ENCODE results near the gene FSTL4.

Gene FSTL4

GRCh38 chr5:133332439-133333024 lies 279.8 kb downstream of the FSTL4 start:
- Mint-ChIP-seq H3K27me3 (ENCODE audit: low read depth) (no peaks in the 10 kb centered on the region), H3K27ac (no peak overlapping the region), H3K4me1 (ENCODE audit: low read depth) (no peaks in the 10 kb centered on the region), H3K4me3 (no peak overlapping the region), H3K36me3 (ENCODE audit: low read depth) (no peaks in the 10 kb centered on the region), H3K9me3 (no peaks in the 10 kb centered on the region)
- DNase-seq (ENCODE audit: low spot score), result no peak

DNA sequence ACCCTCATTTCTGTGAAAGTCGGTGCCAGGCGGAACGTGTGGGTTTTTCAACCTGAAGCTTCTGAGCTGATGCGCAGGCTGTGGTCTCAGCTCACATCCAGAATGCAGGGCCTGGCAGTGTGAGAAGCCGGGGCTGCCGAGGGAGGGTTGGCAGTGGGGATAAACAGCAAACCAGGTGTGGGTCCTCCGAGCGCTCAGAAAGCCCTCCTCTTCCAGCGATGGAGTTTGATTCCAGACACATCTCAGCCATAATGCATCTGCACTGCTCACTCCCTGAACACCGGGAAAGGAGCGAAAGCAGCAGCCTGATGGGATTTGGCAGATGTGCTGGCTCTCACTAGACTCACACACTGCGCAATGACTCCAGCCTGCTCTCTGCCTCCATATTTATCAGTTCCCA lies 280.4 kb downstream of the FSTL4 start:
- DNase-seq (ENCODE audit: low spot score), result no peak
- no peaks in the 10 kb centered on the region for H3K9me3 Mint-ChIP-seq
- no peaks in the 10 kb centered on the region for H3K27me3 Mint-ChIP-seq (ENCODE audit: low read depth)
- no peak overlapping the region for H3K4me3 Mint-ChIP-seq
- no peak overlapping the region for H3K27ac Mint-ChIP-seq
- H3K36me3 Mint-ChIP-seq (ENCODE audit: low read depth), result no peaks in the 10 kb centered on the region
- H3K4me1 Mint-ChIP-seq (ENCODE audit: low read depth), result no peaks in the 10 kb centered on the region

GRCh38 chr5:133330956-133331355 lies 281.4 kb downstream of the FSTL4 start:
- Mint-ChIP-seq H3K36me3 (ENCODE audit: low read depth) (no peaks in the 10 kb centered on the region), H3K27me3 (ENCODE audit: low read depth) (no peaks in the 10 kb centered on the region), H3K4me1 (ENCODE audit: low read depth) (no peaks in the 10 kb centered on the region), H3K9me3 (no peaks in the 10 kb centered on the region), H3K4me3 (no peak overlapping the region), H3K27ac (no peak overlapping the region)
- DNase-seq (ENCODE audit: low spot score), result no peak

DNA sequence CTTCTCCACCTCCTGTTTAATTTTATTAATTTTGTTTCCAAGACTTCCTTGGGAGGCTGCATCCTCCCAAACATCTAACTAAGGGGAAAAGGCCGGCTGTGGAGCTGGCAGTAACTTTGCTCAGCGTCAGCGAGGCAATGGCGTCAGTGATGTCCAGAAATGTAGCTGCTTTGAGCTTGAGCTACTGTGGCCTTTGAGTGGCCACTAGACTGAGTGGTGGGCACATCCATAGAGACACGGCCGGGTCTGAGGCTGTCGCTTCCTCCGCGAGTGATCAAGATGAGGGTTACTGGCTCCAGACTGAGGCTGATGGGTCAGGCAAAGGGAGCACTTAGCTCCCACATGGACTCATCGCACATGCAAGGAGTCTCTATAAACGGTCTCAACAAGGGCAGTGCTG lies 283.5 kb downstream of the FSTL4 start:
- Mint-ChIP-seq H3K27me3 (ENCODE audit: low read depth) (no peaks in the 10 kb centered on the region), H3K36me3 (ENCODE audit: low read depth) (no peaks in the 10 kb centered on the region), H3K4me3 (no peak overlapping the region), H3K4me1 (ENCODE audit: low read depth) (no peaks in the 10 kb centered on the region), H3K9me3 (no peaks in the 10 kb centered on the region), H3K27ac (no peak overlapping the region)
- no peak for DNase-seq (ENCODE audit: low spot score)

DNA sequence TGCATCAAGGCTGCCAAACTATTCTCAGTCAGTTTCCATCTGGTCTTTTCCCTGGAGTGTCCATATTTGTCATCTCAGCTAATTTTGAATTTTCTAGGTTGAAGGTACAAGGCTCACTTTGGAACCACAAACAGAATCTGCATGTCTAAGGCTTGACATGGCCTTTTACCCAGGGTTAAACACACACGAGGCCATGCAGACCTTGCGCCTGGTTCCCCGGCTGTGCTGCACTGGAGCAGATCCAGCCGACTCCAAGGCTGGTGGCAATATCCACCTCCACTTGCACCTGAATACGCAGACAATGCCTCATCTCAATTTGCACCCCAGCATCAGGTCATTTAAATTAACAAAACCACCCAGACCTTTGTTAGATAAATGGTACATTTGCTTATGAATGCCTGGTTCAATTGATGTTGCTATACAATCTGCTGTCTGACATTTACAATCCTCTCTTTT lies 284.4 kb downstream of the FSTL4 start:
- Mint-ChIP-seq H3K4me1 (ENCODE audit: low read depth) (no peaks in the 10 kb centered on the region), H3K36me3 (ENCODE audit: low read depth) (no peaks in the 10 kb centered on the region), H3K27ac (no peak overlapping the region), H3K27me3 (ENCODE audit: low read depth) (no peaks in the 10 kb centered on the region), H3K9me3 (no peaks in the 10 kb centered on the region), H3K4me3 (no peak overlapping the region)
- no peak for DNase-seq (ENCODE audit: low spot score)

DNA sequence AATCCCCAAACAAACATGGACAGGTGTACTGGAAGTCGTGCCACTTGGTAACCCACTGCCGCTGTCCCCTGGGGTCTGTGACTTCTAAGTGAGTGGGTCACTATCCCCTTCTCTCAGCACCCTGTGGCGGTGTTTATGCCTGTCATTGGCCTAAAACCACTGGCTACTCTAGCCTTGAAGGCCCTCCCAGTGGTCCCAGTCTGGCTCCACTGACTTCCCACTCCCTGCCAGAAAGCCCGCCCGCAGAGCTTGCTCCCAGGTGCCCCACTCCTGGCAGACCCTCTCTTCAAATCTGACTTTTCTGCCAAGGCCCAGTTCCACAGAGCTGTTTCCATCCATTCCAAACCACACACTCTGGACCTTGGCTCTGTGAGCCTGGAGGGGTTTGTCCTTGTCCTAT lies 286.0 kb downstream of the FSTL4 start:
- no peaks in the 10 kb centered on the region for H3K36me3 Mint-ChIP-seq (ENCODE audit: low read depth)
- DNase-seq (ENCODE audit: low spot score), result no peak
- no peaks in the 10 kb centered on the region for H3K4me1 Mint-ChIP-seq (ENCODE audit: low read depth)
- no peak overlapping the region for H3K4me3 Mint-ChIP-seq
- no peaks in the 10 kb centered on the region for H3K27me3 Mint-ChIP-seq (ENCODE audit: low read depth)
- no peaks in the 10 kb centered on the region for H3K9me3 Mint-ChIP-seq
- H3K27ac Mint-ChIP-seq, result no peak overlapping the region

DNA sequence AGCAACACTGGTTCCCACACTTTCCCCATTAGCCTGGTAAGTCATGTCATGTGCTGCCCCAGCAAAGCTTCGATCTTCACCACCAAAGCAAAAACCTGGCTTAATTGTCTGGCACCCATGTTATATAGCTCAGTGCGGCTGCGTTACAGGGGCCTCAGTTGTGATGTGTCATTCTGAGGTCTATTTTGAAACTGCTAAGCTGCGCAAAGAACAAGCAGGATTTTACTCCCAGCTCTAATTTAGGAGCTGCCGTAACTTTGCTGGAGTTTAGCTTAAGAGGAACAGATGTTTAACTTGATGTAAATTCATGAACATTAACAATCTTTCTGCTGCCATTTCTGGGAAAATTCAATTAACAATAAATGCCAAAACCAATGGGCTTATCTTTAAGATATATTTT lies 286.5 kb downstream of the FSTL4 start:
- no peaks in the 10 kb centered on the region for H3K4me1 Mint-ChIP-seq (ENCODE audit: low read depth)
- no peaks in the 10 kb centered on the region for H3K9me3 Mint-ChIP-seq
- H3K4me3 Mint-ChIP-seq, result no peak overlapping the region
- no peak overlapping the region for H3K27ac Mint-ChIP-seq
- DNase-seq (ENCODE audit: low spot score), result no peak
- H3K36me3 Mint-ChIP-seq (ENCODE audit: low read depth), result no peaks in the 10 kb centered on the region
- H3K27me3 Mint-ChIP-seq (ENCODE audit: low read depth), result no peaks in the 10 kb centered on the region

GRCh38 chr5:133324926-133325325 lies 287.4 kb downstream of the FSTL4 start:
- no peak for DNase-seq (ENCODE audit: low spot score)
- H3K27ac Mint-ChIP-seq, result no peak overlapping the region
- H3K36me3 Mint-ChIP-seq (ENCODE audit: low read depth), result no peaks in the 10 kb centered on the region
- H3K4me3 Mint-ChIP-seq, result no peak overlapping the region
- no peaks in the 10 kb centered on the region for H3K27me3 Mint-ChIP-seq (ENCODE audit: low read depth)
- H3K9me3 Mint-ChIP-seq, result no peaks in the 10 kb centered on the region
- H3K4me1 Mint-ChIP-seq (ENCODE audit: low read depth), result no peaks in the 10 kb centered on the region

GRCh38 chr5:133323494-133324457 lies 288.6 kb downstream of the FSTL4 start:
- DNase-seq (ENCODE audit: low spot score), result no peak
- Mint-ChIP-seq H3K27ac (no peak overlapping the region), H3K27me3 (ENCODE audit: low read depth) (no peaks in the 10 kb centered on the region), H3K9me3 (no peaks in the 10 kb centered on the region), H3K36me3 (ENCODE audit: low read depth) (no peaks in the 10 kb centered on the region), H3K4me3 (no peak overlapping the region), H3K4me1 (ENCODE audit: low read depth) (no peaks in the 10 kb centered on the region)

- DNase-seq (ENCODE audit: low spot score), result no peak
- no peaks in the 10 kb centered on the region for H3K36me3 Mint-ChIP-seq (ENCODE audit: low read depth)
- no peaks in the 10 kb centered on the region for H3K9me3 Mint-ChIP-seq
- H3K27me3 Mint-ChIP-seq (ENCODE audit: low read depth), result no peaks in the 10 kb centered on the region
- H3K27ac Mint-ChIP-seq, result no peak overlapping the region
- no peak overlapping the region for H3K4me3 Mint-ChIP-seq
- H3K4me1 Mint-ChIP-seq (ENCODE audit: low read depth), result no peaks in the 10 kb centered on the region
Observed at GRCh38 chr5:133322743-133323142, 289.6 kb downstream of the FSTL4 start.

DNA sequence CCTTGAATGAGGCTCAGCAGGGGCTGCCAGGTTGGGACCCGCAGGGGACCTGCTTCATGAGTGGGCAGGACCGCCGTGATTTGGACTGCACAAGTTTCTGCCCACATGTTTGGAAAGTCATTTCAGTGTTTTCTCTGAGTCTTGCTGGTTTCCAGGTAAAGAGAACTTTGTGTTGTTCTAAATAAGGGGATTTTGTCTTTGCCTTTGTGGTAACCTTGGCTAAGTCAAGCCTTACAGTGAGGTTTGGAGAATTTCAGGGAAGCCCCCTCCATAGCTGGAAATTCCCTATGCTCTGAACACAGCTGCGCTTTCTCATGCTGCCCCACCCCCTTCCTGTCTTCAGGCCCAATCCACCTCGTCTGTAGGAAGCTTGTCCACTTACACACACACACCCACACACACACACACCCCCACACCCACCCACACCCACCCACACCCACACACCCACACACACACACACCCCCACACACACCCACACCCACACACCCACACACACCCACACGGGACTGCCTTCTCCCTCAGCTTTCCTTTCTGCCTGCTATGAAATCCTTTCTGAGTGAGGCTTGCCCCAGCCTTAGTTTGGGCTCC lies 290.4 kb downstream of the FSTL4 start:
- H3K27me3 Mint-ChIP-seq (ENCODE audit: low read depth), result no peaks in the 10 kb centered on the region
- H3K4me1 Mint-ChIP-seq (ENCODE audit: low read depth), result no peaks in the 10 kb centered on the region
- no peak overlapping the region for H3K27ac Mint-ChIP-seq
- no peak overlapping the region for H3K4me3 Mint-ChIP-seq
- no peaks in the 10 kb centered on the region for H3K9me3 Mint-ChIP-seq
- H3K36me3 Mint-ChIP-seq (ENCODE audit: low read depth), result no peaks in the 10 kb centered on the region
- peak; percentile 54 for DNase-seq (ENCODE audit: low spot score)

- Mint-ChIP-seq H3K27ac (no peak overlapping the region), H3K27me3 (ENCODE audit: low read depth) (no peaks in the 10 kb centered on the region), H3K4me1 (ENCODE audit: low read depth) (no peaks in the 10 kb centered on the region), H3K9me3 (no peaks in the 10 kb centered on the region), H3K4me3 (no peak overlapping the region), H3K36me3 (ENCODE audit: low read depth) (no peaks in the 10 kb centered on the region)
- no peak for DNase-seq (ENCODE audit: low spot score)
Observed at GRCh38 chr5:133321286-133321832, 291.0 kb downstream of the FSTL4 start.

GRCh38 chr5:133319905-133320520 lies 292.3 kb downstream of the FSTL4 start:
- no peak overlapping the region for H3K27ac Mint-ChIP-seq
- no peaks in the 10 kb centered on the region for H3K27me3 Mint-ChIP-seq (ENCODE audit: low read depth)
- DNase-seq (ENCODE audit: low spot score), result no peak
- H3K36me3 Mint-ChIP-seq (ENCODE audit: low read depth), result no peaks in the 10 kb centered on the region
- H3K4me3 Mint-ChIP-seq, result no peak overlapping the region
- no peaks in the 10 kb centered on the region for H3K4me1 Mint-ChIP-seq (ENCODE audit: low read depth)
- no peaks in the 10 kb centered on the region for H3K9me3 Mint-ChIP-seq

- H3K4me3 Mint-ChIP-seq, result no peak overlapping the region
- H3K4me1 Mint-ChIP-seq (ENCODE audit: low read depth), result no peaks in the 10 kb centered on the region
- no peaks in the 10 kb centered on the region for H3K36me3 Mint-ChIP-seq (ENCODE audit: low read depth)
- H3K27ac Mint-ChIP-seq, result no peak overlapping the region
- no peaks in the 10 kb centered on the region for H3K9me3 Mint-ChIP-seq
- no peak for DNase-seq (ENCODE audit: low spot score)
- no peaks in the 10 kb centered on the region for H3K27me3 Mint-ChIP-seq (ENCODE audit: low read depth)
Observed at GRCh38 chr5:133319244-133319643, 293.1 kb downstream of the FSTL4 start.

Measured in T-helper 2 cell treated with Interferon-gamma antibody and Interleukin-4, amounts not matched to agents 5 μg/mL and 100 μg/mL, for 36 hours (primary cell).